K562 (cell line): Measurements from ENCODE around the gene TFEB. TPM values are rescaled to one million over a fixed set of nuclear protein-coding genes. Genes with fewer than 3 reads are reported as not detected.

Experiments
- polyA plus RNA-seq, 8 experiments: library from polyadenylated mRNA; depleted of rRNA in 4 of 8; stranded (reverse) in 5 of 8; unstranded in 3 of 8; fragments of >200 nt; fragmentation: Nextera tagmentation in 2 of 8; fragmentation: Illumina TruSeq in 1 of 8; extraction: Ambion mirVana in 2 of 8; extraction: Trizol in 1 of 8; gene quantifications; 2 replicates each; pipeline versions ENCODE4 v1.2.1 to v1.2.3, GENCODE V29; 2011 to 2014; ENCODE audit warnings: inconsistent platforms in 1 of 8, missing spikeins in 1 of 8
- total RNA-seq, 7 experiments: library from RNA; depleted of rRNA in 6 of 7; stranded (reverse); fragments of >200 nt in 6 of 7; fragmentation: Illumina TruSeq in 2 of 7; extraction: Trizol in 2 of 7; gene quantifications; 2 replicates each; pipeline versions ENCODE4 v1.2.1 to v1.2.3, GENCODE V29; 2011 to 2021; ENCODE audit warnings: low replicate concordance in 1 of 7
- TF ChIP-seq, protein P1 (sequence below): fragments of 450-650 bp; IDR thresholded peaks from 2 replicates; pipeline ENCODE4 v1.6.1; 2016; ENCODE audit warnings: mild to moderate bottlenecking, moderate library complexity

The TFEB gene
- total and polyA plus RNA-seq, 9 of the 15 experiments (the other 6 are each of a cell fraction or from before 2014, with no cell fraction given): 0.04 to 4.7 (median 2.0) TPM

DNA sequence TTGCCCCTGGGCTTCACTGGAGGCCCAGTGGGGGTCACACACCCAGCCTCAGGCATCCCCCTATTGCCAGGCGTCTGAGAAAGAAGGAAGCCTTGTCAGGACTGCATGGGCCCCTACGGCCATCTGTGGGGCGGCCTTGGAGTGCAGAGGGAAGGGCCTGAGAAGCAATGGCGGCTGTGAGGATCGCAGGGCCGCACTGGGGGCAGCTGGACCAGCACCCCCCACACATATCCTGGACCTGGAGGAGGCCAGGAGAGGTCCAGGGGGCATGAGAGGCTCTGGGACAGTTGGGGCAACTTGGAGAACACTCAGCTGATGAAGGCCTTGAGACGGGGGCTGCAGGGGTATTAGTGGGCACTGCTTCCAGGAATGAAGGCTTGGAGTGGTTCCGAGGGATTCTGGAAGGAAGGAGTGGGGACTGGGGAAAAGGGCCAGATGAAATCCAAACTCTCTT is 80.7 kb downstream of the TFEB start (continued):
- TF ChIP-seq, protein P1, sequence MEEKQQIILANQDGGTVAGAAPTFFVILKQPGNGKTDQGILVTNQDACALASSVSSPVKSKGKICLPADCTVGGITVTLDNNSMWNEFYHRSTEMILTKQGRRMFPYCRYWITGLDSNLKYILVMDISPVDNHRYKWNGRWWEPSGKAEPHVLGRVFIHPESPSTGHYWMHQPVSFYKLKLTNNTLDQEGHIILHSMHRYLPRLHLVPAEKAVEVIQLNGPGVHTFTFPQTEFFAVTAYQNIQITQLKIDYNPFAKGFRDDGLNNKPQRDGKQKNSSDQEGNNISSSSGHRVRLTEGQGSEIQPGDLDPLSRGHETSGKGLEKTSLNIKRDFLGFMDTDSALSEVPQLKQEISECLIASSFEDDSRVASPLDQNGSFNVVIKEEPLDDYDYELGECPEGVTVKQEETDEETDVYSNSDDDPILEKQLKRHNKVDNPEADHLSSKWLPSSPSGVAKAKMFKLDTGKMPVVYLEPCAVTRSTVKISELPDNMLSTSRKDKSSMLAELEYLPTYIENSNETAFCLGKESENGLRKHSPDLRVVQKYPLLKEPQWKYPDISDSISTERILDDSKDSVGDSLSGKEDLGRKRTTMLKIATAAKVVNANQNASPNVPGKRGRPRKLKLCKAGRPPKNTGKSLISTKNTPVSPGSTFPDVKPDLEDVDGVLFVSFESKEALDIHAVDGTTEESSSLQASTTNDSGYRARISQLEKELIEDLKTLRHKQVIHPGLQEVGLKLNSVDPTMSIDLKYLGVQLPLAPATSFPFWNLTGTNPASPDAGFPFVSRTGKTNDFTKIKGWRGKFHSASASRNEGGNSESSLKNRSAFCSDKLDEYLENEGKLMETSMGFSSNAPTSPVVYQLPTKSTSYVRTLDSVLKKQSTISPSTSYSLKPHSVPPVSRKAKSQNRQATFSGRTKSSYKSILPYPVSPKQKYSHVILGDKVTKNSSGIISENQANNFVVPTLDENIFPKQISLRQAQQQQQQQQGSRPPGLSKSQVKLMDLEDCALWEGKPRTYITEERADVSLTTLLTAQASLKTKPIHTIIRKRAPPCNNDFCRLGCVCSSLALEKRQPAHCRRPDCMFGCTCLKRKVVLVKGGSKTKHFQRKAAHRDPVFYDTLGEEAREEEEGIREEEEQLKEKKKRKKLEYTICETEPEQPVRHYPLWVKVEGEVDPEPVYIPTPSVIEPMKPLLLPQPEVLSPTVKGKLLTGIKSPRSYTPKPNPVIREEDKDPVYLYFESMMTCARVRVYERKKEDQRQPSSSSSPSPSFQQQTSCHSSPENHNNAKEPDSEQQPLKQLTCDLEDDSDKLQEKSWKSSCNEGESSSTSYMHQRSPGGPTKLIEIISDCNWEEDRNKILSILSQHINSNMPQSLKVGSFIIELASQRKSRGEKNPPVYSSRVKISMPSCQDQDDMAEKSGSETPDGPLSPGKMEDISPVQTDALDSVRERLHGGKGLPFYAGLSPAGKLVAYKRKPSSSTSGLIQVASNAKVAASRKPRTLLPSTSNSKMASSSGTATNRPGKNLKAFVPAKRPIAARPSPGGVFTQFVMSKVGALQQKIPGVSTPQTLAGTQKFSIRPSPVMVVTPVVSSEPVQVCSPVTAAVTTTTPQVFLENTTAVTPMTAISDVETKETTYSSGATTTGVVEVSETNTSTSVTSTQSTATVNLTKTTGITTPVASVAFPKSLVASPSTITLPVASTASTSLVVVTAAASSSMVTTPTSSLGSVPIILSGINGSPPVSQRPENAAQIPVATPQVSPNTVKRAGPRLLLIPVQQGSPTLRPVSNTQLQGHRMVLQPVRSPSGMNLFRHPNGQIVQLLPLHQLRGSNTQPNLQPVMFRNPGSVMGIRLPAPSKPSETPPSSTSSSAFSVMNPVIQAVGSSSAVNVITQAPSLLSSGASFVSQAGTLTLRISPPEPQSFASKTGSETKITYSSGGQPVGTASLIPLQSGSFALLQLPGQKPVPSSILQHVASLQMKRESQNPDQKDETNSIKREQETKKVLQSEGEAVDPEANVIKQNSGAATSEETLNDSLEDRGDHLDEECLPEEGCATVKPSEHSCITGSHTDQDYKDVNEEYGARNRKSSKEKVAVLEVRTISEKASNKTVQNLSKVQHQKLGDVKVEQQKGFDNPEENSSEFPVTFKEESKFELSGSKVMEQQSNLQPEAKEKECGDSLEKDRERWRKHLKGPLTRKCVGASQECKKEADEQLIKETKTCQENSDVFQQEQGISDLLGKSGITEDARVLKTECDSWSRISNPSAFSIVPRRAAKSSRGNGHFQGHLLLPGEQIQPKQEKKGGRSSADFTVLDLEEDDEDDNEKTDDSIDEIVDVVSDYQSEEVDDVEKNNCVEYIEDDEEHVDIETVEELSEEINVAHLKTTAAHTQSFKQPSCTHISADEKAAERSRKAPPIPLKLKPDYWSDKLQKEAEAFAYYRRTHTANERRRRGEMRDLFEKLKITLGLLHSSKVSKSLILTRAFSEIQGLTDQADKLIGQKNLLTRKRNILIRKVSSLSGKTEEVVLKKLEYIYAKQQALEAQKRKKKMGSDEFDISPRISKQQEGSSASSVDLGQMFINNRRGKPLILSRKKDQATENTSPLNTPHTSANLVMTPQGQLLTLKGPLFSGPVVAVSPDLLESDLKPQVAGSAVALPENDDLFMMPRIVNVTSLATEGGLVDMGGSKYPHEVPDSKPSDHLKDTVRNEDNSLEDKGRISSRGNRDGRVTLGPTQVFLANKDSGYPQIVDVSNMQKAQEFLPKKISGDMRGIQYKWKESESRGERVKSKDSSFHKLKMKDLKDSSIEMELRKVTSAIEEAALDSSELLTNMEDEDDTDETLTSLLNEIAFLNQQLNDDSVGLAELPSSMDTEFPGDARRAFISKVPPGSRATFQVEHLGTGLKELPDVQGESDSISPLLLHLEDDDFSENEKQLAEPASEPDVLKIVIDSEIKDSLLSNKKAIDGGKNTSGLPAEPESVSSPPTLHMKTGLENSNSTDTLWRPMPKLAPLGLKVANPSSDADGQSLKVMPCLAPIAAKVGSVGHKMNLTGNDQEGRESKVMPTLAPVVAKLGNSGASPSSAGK: no peak
